Stomach (tissue), 19 donors: Measurements from ENCODE around the gene KCNE4. TPM values are rescaled to one million over a fixed set of nuclear protein-coding genes. Genes with fewer than 3 reads are reported as not detected.
A peak's percentile ranks its signal among the peaks of the same experiment; 100 is the strongest.

Experiments
- DNase-seq, 2 donors: peaks; one replicate each; pipeline versions ENCODE4 v3.0.0 to v3.0.0-alpha.2; 2013 to 2019
- H3K27ac ChIP-seq, 5 donors: fragments of 200-600 bp in 4 of 5; sonication (generic) in 4 of 5; one replicate each; pipeline ENCODE4 v1.5.1; 2013 to 2019; ENCODE audit warnings: mild to moderate bottlenecking in 1 of 5, moderate library complexity in 1 of 5
- H3K27me3 ChIP-seq, 3 donors: fragments of 200-600 bp; sonication (generic); one replicate each; pipeline ENCODE4 v1.5.1; 2017 to 2019; ENCODE audit warnings: mixed run types in 1 of 3
- H3K36me3 ChIP-seq, 4 donors: fragments of 200-600 bp; sonication (generic); 1 replicate in 3 of 4; 2 replicates in 1 of 4; pipeline ENCODE4 v1.5.1; 2016 to 2019
- H3K4me1 ChIP-seq, 4 donors: fragments of 200-600 bp; sonication (generic); one replicate each; pipeline ENCODE4 v1.5.1; 2016 to 2019
- H3K4me3 ChIP-seq, 4 donors: fragments of 200-600 bp; sonication (generic) in 3 of 4; one replicate each; pipeline ENCODE4 v1.5.1; 2016 to 2019; ENCODE audit warnings: mild to moderate bottlenecking in 1 of 4
- H3K9me3 ChIP-seq, 4 donors: fragments of 200-600 bp; sonication (generic); one replicate each; pipeline ENCODE4 v1.5.1; 2016 to 2019
- EP300 ChIP-seq: sonication (generic); formaldehyde crosslinking; IDR thresholded peaks from one replicate; pipeline ENCODE4 v1.6.1; 2017; ENCODE audit warnings: antibody characterized with exemption
- POLR2A ChIP-seq, 4 donors: fragments of 450-650 bp; IDR thresholded peaks; one replicate each; pipeline ENCODE4 v1.6.1; 2016; ENCODE audit warnings: antibody characterized with exemption in 4 of 4, control low read depth in 2 of 4, mild to moderate bottlenecking in 1 of 4, moderate library complexity in 1 of 4
- POLR2AphosphoS5 ChIP-seq, 3 donors: sonication (generic); formaldehyde crosslinking; IDR thresholded peaks; one replicate each; pipeline ENCODE4 v1.6.1; 2016; ENCODE audit warnings: antibody characterized with exemption in 3 of 3
- WGBS, 5 donors: extraction: QIAGEN DNeasy Blood & Tissue Kit in 3 of 5; methylation state at CpG; one replicate each; pipeline versions ENCODE4 v1.1.5 to v1.1.7; 2013 to 2018; 5-methylcytosine and 5-hydroxymethylcytosine counted together
- intact Hi-C: fragments of 100-400 bp; cut with DNase I; formaldehyde crosslinking; loops from one replicate; pipeline ENCODE4 v1.15.1; 2023; ENCODE audit warnings: low total_unique reads
- long read RNA-seq, 10 donors: transcript quantifications; one replicate each; lab custom pipeline, GENCODE V29; 2026
- polyA plus RNA-seq, 3 donors: library from polyadenylated mRNA; stranded (reverse); fragments of 200-250 nt; gene quantifications; one replicate each; pipeline ENCODE4 v1.2.3, GENCODE V29; 2013
- total RNA-seq, 5 donors: library from RNA; depleted of rRNA; stranded (reverse); fragments of >200 nt; gene quantifications; one replicate each; pipeline versions ENCODE4 v1.1.0 to v1.2.3, GENCODE V29; 2014 to 2016
- TF ChIP-seq, protein P1 (sequence below), 7 experiments: fragments of 450-650 bp in 4 of 7; fragments of 200-600 bp in 3 of 7; sonication (generic) in 3 of 7; IDR thresholded peaks; one replicate each; pipeline ENCODE4 v1.5.1; 2016 to 2019; ENCODE audit warnings: antibody characterized with exemption in 7 of 7, control low read depth in 2 of 7, mild to moderate bottlenecking in 1 of 7
- donor health status: healthy with polysubstance abuse.
- donor health status: Bipolar disorder and iron deficiency.
- donor health status: healthy.

Gene KCNE4
- total RNA-seq (10 to 100 TPM in 1 of 5 donors, 1 to 10 TPM in 2, under 1 TPM in 1, not detected in 1; 0.58 to 16.3 (median 6.0) TPM), polyA plus RNA-seq (1 to 10 TPM; 2.5 to 2.9 (median 2.7) TPM)
- long read RNA-seq, donor 1: 0 reads
- long read RNA-seq, donor 2, partial matches to known transcripts: 0 of 2 reads
- long read RNA-seq, donor 2, other reads (novel, unspliced or antisense): 0 of 2 reads
- long read RNA-seq, donor 3, partial matches to known transcripts: 6 of 8 reads
- long read RNA-seq, donor 3, other reads (novel, unspliced or antisense): 0 of 8 reads
- long read RNA-seq, donor 4: 0 reads
- long read RNA-seq, donor 5, partial matches to known transcripts: 0 of 2 reads
- long read RNA-seq, donor 5, other reads (novel, unspliced or antisense): 0 of 2 reads
- long read RNA-seq, donor 6: 0 reads
- long read RNA-seq, donor 7, partial matches to known transcripts: 0 of 2 reads
- long read RNA-seq, donor 7, other reads (novel, unspliced or antisense): 0 of 2 reads
- long read RNA-seq, donor 8: 0 reads
- long read RNA-seq, donor 9, partial matches to known transcripts: 0 of 1 reads
- long read RNA-seq, donor 9, other reads (novel, unspliced or antisense): 0 of 1 reads
- long read RNA-seq, donor 10: 0 reads

DNA sequence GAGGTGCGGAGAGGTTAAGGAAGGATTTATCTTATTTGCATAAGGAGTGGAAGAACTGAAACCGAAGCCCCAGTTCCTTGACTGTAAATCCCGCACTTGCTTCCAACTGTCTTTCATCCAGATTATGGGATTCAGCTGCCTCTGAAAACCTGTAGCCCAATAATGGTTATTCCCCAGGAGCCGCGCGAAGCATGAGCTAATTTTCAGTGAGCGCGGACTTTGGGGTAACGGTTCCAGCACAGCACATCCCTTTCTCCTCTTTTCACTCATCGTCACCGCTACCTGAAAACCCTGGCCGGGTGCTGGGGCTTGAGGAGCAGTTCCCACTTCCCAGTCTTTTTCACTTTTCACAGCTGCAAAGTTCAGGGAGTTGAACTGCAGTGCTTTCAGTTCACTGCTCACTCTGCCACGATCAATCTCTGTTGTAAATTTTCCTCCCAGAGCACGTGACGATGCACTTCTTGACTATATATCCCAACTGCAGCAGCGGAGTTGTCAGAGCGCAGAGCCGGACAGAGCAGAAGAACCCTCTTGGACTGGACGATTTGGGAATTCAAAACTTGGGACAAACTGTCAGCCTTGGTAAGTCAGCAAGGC is at the start of gene KCNE4:
TSS of gene KCNE4 (plus strand) at position 498 of the 597 bp plus-strand sequence. CDS start 641 bp downstream, outside the sequence.
- peak within 1 kb of the TSS; percentile 71 to 84 (median 84) for H3K27ac ChIP-seq
- WGBS, 5 donors: 16 to 27% (median 16%) methylated on average over 19 of the region's 19 CpGs
- H3K4me3 ChIP-seq: peak within 1 kb of the TSS; percentile 45 to 57 (median 49)
- H3K36me3 ChIP-seq: no peaks in the 10 kb centered on the region
- intact Hi-C loops: no loop called here
- peak; percentile 56 to 82 for DNase-seq
- no peaks in the 10 kb centered on the region for H3K27me3 ChIP-seq
- H3K9me3 ChIP-seq: no peaks in the 10 kb centered on the region
- peaks cover 0 to 71% (median 53%) of the 10 kb centered on the region in 4 donors for H3K4me1 ChIP-seq
- TF ChIP-seq EP300 (no peak), POLR2AphosphoS5 (IDR thresholded peaks at IDR 0.05) (peak; percentile 87 to 98 (median 91)), POLR2A (IDR thresholded peaks at IDR 0.05) (peak in 1 of 4 donors; percentile 61)
- TF ChIP-seq, protein P1, sequence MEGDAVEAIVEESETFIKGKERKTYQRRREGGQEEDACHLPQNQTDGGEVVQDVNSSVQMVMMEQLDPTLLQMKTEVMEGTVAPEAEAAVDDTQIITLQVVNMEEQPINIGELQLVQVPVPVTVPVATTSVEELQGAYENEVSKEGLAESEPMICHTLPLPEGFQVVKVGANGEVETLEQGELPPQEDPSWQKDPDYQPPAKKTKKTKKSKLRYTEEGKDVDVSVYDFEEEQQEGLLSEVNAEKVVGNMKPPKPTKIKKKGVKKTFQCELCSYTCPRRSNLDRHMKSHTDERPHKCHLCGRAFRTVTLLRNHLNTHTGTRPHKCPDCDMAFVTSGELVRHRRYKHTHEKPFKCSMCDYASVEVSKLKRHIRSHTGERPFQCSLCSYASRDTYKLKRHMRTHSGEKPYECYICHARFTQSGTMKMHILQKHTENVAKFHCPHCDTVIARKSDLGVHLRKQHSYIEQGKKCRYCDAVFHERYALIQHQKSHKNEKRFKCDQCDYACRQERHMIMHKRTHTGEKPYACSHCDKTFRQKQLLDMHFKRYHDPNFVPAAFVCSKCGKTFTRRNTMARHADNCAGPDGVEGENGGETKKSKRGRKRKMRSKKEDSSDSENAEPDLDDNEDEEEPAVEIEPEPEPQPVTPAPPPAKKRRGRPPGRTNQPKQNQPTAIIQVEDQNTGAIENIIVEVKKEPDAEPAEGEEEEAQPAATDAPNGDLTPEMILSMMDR (IDR thresholded peaks at IDR 0.05): no peak

GRCh38 chr2:223003191-223003590 is 48.8 kb upstream of the KCNE4 start:
- no peak for DNase-seq
- WGBS, 5 donors: 94 to 97% (median 95%) methylated on average over 3 of the region's 3 CpGs
- no peak for TF ChIP-seq EP300
- Histone ChIP-seq H3K36me3 (no peaks in the 10 kb centered on the region), H3K27ac (no peak overlapping the region), H3K4me1 (no peaks in the 10 kb centered on the region), H3K4me3 (no peak overlapping the region), H3K27me3 (no peaks in the 10 kb centered on the region), H3K9me3 (no peaks in the 10 kb centered on the region)
- intact Hi-C loops: no loop called here

DNA sequence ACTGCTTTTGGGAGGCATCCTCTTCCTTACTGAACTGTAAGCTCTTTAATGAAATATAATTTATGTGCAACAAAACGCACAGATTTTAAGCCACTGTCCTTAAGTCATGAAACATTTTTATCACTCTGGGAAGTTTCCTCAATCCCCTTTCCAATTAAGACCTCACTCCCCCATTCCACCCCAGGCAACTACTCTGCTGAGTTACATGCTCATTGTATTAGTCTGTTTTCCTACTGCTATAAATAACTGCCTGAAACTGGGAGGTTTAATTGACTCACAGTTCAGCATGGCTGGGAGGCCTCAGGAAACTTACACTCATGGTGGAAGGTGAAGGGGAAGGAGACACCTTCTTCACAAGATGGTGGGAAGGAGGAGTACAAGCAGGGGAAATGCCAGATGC is 46.5 kb upstream of the KCNE4 start:
- no peak for DNase-seq
- intact Hi-C loops: no loop called here
- TF ChIP-seq POLR2A (IDR thresholded peaks at IDR 0.05) (no peak), EP300 (no peak), POLR2AphosphoS5 (IDR thresholded peaks at IDR 0.05) (no peak)
- TF ChIP-seq, protein P1 (IDR thresholded peaks at IDR 0.05): no peak
- H3K27ac ChIP-seq: no peak overlapping the region
- H3K36me3 ChIP-seq: no peaks in the 10 kb centered on the region
- 81 to 100% (median 89%) methylated on average over 1 of the region's 1 CpG for WGBS, 5 donors
- H3K27me3 ChIP-seq: no peaks in the 10 kb centered on the region
- H3K4me3 ChIP-seq: no peak overlapping the region
- H3K4me1 ChIP-seq: no peaks in the 10 kb centered on the region
- no peaks in the 10 kb centered on the region for H3K9me3 ChIP-seq

GRCh38 chr2:223007531-223007930 is 44.5 kb upstream of the KCNE4 start:
- no peak overlapping the region for H3K27ac ChIP-seq
- intact Hi-C loops: no loop called here
- H3K4me1 ChIP-seq: no peaks in the 10 kb centered on the region
- 50 to 63% (median 56%) methylated on average over 2 of the region's 2 CpGs for WGBS, 5 donors
- no peak overlapping the region for H3K4me3 ChIP-seq
- no peaks in the 10 kb centered on the region for H3K36me3 ChIP-seq
- no peak for TF ChIP-seq POLR2AphosphoS5 (IDR thresholded peaks at IDR 0.05)
- no peak for TF ChIP-seq EP300
- no peak for TF ChIP-seq POLR2A (IDR thresholded peaks at IDR 0.05)
- TF ChIP-seq, protein P1 (IDR thresholded peaks at IDR 0.05): no peak
- no peaks in the 10 kb centered on the region for H3K9me3 ChIP-seq
- no peaks in the 10 kb centered on the region for H3K27me3 ChIP-seq
- DNase-seq: no peak
